ENCODE measurements around the gene C4orf50.

The C4orf50 gene

GRCh38 chr4:6043188-6043587 lies 25.0 kb upstream of the C4orf50 start:
- DNase-seq = no peak

DNA sequence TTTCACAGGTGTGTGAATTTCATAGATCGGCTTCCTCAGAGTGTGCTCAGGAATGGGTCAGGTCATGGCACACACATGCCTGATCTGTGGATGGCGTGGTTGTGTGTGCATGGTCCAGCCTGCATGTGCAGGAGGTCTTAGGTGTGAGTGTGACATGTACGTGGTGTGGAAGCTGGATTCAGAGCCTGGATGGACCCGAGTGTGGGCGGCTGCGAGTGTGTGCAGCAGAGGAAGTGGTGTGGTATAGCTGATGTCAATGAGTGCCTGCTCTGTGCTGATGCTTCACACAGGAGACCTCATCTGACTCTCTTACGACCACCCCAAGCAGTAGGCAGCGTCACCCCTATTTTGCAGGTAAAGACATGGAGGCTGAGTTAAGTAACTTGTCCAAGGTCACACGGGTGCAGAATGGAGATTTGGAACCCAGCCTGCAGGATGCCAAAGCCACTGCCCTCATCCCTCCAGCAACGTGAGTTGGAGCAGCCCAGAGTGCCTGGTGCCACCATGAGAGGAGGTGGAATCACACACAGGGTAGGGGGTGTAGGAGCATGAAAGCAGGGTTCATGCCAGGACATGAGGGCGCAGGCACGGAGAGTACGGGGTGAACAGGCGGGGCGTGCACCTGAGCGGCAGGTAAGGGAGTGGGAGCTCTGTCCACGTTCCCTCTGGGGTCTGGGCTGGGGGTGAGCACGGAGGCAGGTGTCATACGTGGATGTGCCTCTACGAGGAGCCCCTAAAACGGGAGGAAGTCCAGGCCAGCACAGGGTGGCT lies 24.2 kb upstream of the C4orf50 start:
- no peak for DNase-seq

DNA sequence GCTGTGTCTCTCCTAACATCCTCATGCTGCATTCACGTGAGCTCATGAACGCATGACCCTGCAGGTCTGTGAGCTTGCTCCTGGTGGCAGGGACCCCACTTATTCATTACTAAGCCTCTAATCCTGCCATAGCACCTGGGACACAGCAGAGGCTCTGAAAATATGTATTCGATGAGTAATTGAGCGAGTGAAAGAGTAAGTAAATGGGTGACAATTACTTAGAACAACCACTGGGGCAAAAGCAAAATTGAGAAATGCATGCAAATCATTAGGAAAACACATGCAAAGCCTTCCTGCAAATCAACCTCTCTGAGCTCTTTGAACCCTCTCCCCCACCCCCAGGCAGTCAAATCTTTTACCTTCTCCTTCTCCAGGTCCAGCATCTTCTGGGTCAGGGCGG lies 23.6 kb upstream of the C4orf50 start:
- no peak for DNase-seq

DNA sequence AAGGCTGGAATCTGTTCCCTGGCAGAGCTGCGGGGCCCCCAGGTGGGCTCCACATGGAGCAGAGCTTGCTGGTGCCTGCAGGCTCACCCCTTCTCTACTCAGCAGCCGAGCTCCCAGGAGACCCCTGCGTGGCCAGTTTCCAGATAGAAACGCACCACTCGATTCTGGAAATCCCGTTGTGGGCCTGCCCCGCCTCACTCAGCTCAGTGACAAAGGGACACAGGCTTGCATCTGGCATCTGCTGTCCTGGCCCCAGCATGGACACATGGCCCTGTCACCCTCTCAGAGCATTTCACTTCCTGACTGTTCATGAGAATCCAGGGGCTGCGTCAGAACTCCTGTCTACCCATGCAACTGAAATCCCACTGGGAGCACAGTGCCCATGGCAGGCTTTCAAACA lies 20.5 kb upstream of the C4orf50 start:
- no peak for DNase-seq

DNA sequence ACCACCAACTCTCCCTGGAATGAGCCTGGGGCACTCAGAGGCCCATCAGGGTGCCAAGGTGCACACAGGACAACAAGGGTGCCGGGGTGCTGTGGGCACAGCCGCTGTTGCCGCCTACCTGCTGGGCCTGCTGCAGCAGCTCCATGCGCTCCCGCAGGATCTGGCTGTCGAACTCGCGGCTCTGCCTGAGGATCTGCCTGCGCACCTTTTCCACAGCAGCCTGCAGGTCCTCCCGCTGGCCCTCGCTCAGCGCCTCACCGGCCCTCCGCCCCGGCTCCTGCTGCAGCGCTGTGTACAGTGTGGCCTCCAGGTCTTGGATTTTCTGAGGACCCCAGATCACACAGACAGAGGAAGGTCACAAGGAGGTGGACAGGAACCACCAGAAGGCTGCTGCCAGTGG lies 17.6 kb upstream of the C4orf50 start:
- no peak for DNase-seq

DNA sequence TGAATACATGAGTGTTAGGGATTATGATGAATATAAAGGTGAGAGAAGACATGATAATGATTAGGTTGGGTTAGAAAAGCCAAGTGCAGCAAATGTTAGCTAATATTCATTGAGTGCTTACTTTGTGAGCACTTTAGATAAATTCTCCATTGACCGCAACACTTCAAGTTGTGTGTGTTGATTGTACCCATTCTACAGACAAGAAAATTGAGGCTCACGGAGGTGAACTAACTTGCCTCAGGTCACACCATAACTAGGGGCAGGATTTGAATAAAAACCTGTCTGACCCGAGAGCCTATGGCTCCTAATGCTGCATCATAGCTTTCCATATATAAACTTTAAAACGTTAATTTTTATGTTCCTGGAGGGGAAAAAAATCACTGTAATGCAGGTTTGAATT lies 15.2 kb upstream of the C4orf50 start:
- DNase-seq = no peak

GRCh38 chr4:6032249-6033244 lies 14.3 kb upstream of the C4orf50 start:
- DNase-seq = peak in 1 of 2 experiments; percentile 34

- DNase-seq = no peak
These were observed 13.6 kb upstream of the C4orf50 start for GRCh38 chr4:6031846-6032245.

DNA sequence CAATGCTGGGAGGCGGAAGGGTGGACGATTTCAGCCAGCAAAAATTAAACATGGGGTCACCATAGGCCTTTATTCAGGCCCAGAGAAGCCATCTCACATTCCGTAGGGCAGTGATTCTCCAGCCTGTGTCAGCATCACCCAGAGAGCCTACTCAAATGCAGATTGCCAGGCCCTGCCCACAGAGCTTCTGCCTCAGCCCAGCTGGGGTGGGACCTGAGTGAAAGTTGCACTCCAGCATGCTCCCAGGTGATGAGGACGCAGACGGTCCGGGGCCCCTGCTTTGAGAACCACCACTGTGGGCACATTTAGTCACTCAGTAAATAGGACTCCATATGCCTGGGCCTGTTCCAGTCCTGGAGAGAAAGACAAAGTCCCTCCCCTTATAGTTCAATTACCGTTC lies 12.4 kb upstream of the C4orf50 start:
- DNase-seq = no peak

GRCh38 chr4:6029254-6029653 lies 11.0 kb upstream of the C4orf50 start:
- no peak for DNase-seq

DNA sequence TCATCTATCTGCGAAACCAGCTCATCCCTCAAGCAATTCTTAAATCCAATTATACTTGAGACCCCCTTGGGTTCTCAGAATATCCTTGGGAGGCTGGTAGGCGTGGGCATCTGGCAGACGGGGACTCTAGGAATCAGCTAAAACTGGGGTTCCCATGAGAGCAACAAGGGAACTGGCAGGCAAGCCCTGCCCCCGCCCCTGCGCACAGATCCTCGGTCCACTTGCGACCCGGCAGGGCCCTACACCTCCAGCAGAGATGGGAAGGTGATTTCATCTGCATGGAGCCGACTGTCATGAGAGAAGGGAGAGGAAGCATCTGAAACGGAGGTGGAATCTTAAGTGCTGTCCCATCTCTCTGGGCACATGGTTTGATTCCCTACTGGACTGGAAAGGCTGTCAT lies 9.9 kb upstream of the C4orf50 start:
- DNase-seq = no peak

GRCh38 chr4:6027392-6027791 lies 9.2 kb upstream of the C4orf50 start:
- DNase-seq = no peak

DNA sequence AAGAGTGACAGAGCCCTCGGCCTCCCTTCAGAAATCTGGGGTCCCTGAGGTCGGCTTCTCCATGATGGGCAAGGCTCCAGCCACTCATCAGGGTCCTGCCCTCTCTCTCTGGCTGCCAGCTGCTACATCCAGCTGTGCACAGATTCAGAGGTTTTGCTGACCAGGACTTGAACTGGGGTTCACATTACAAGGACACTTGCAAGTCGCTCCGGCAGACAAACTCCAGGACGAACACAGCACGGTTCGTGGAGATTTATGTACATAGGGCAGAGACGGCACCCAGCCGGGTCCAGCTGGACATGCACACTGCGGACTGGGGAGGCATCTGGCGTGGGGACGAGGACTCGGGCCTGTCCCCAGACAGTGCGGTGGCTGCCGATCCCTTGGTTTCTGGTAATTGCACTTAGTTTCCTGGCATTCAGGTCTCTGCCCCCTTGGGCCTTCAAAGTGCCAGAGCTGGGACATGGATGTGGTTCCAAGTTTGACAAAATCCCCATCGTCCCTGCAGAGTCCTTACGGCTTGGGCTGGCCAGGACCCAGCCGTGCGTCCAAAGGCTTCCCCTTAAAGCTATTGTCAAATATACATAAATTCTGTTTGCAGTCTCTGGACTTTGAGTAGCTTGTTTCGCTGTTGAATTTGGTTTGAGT lies 6.2 kb upstream of the C4orf50 start:
- DNase-seq = no peak

DNA sequence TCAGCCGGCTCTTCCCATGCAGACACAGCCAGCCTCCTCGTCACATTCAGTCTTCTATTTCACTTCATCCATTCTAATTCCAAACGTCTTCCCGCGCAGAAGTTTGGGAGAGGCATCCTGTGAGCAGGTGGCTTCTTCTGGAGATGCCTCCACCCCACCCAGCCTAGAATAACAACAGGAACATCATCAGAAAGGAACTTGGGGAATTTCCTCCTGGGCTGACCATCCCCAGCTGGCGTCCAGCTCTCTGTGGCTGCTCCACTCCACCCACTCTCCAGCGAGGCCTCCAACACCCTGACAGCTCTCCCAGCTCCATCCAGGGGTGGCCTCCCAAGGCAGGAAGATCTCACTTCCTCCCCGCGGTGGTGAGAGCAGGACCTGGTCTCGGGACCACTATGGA lies 5.5 kb upstream of the C4orf50 start:
- no peak for DNase-seq

DNA sequence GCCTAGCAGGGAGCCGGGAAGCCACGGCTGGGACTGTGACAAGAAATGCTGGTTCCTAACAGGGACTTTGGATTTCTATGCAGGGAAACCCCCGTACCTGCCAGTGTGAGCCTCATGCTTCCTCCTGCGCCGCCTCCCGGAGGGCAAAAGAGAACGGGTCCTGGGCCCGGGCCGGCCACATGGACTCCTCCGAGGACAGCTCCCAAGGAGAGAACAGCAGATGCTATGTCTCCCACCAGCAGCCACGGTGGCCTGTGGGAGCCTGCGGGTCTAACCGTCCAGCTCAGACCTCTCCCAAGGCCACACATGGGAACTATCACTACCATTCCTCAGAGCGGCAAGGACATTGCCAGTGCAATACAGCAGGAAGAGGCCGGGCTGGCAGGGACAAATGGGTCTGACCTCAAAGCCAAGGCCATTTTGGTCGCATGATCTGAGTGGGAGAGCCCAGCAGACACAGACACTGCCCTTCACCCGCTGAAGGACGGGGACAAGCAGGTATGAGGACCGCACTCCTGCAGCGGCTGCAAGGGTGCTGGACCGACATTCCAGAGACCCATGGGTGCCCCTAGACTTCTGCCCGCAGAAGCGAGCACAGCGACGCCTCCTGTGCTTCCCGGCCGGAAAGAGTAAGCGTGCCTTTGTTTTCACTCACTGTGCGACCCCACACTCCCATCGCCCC lies 4.5 kb upstream of the C4orf50 start:
- no peak for DNase-seq

- DNase-seq = no peak
These were observed 3.8 kb upstream of the C4orf50 start for GRCh38 chr4:6021831-6022606.

GRCh38 chr4:6020613-6021012 lies 2.4 kb upstream of the C4orf50 start:
- no peak for DNase-seq

DNA sequence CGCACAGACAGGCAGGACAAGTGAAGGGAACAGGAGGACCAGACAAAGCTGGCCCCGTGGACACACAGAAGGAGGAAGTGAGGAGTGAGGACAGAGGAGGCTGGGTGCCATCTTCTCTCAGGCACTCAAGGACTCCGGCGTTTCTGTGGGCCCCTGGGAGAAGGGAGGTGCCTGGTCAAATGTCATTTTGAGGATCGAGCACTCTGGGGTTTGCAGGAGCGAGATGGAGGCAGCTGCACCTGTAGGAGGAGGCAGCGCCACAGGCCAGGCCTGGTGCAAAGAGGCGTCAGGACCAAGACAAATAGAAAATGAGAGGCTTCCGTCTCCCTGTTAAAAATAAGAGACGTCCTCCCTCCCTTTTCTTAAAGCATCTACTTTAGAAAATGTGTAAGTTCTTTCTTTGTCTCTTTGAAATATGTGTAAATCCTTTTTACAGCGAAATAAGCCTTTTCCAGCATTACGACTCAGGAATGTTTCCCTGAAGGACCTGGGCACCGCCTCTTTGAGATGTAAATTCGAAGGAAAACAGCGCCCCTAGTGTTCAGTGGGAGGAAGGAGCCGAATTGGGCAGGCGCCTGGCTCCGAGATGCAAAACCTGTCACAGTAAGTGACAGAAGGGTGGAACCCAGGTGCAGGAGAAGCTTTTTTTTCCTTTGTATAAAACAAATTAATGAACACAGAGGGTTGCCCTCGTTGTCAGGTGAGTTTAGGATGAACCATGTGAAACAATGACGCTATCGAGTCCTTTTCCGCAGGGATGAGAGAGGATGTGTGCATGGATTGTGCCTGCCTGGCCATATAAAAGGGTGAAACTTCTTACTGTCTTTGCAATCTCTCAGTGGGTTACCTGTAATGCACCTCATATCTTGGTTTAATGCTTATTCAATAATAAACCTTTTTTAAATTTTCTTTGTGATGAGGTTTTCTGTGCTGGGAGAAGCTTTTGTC lies 1.4 kb upstream of the C4orf50 start:
- peak in 1 of 2 experiments; percentile 21 for DNase-seq

DNA sequence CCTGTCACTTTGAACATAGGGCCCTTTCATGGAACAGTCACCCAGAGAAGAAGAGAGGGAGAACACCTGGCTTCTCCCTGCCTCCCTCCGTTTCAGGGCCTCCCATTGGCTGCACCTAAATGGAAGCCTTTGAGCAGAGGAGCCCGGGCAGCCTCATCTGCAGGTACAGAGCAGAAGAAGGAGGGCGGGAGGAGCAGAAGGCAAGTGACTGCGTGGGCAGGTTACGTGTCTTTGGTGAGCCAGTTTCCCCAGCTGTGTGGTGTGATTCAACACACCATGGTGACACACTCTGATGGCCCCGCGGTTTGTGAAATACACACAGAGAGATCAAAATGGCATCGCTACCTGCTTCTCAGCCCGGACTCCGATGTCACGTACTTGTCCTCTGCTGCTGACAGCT lies 431 bp downstream of the C4orf50 start:
- no peak for DNase-seq

GRCh38 chr4:6017030-6017429 lies 1.2 kb downstream of the C4orf50 start:
- no peak for DNase-seq

GRCh38 chr4:6013564-6013963 lies 4.7 kb downstream of the C4orf50 start:
- no peak for DNase-seq
